Measurements from ENCODE around the gene PGM2L1. TPM values are rescaled to one million over a fixed set of nuclear protein-coding genes. Genes with fewer than 3 reads are reported as not detected.

The PGM2L1 gene
- total RNA-seq, 1 donor from 2014 or later = 1.6 TPM

- H3K27me3 ChIP-seq (ENCODE audit: low read depth) = peaks cover 36% of the 10 kb centered on the region
- no peaks in the 10 kb centered on the region for H3K9me3 ChIP-seq (replicated peaks)
- no peak overlapping the region for H3K4me3 ChIP-seq
- no peak for DNase-seq
- intact Hi-C loops (cut with micrococcal nuclease) = no loop called here
- H3K36me3 ChIP-seq = no peaks in the 10 kb centered on the region
- TF ChIP-seq CTCF (IDR thresholded peaks at IDR 0.05; ENCODE audit: borderline replicate concordance) = no peak
- H3K27ac ChIP-seq (replicated peaks) = no peak overlapping the region
- H3K4me1 ChIP-seq = no peaks in the 10 kb centered on the region
Measured at GRCh38 chr11:74412733-74413359, 14.6 kb upstream of the PGM2L1 start.

GRCh38 chr11:74412321-74412720 lies 14.1 kb upstream of the PGM2L1 start:
- intact Hi-C loops (cut with micrococcal nuclease) = no loop called here
- Histone ChIP-seq H3K4me3 (no peak overlapping the region), H3K27ac (replicated peaks) (no peak overlapping the region), H3K9me3 (replicated peaks) (no peaks in the 10 kb centered on the region), H3K4me1 (no peaks in the 10 kb centered on the region), H3K36me3 (no peaks in the 10 kb centered on the region), H3K27me3 (ENCODE audit: low read depth) (peaks cover 36% of the 10 kb centered on the region)
- no peak for TF ChIP-seq CTCF (IDR thresholded peaks at IDR 0.05; ENCODE audit: borderline replicate concordance)
- no peak for DNase-seq

- Histone ChIP-seq H3K27me3 (ENCODE audit: low read depth) (peaks cover 36% of the 10 kb centered on the region), H3K4me3 (no peak overlapping the region), H3K36me3 (no peaks in the 10 kb centered on the region), H3K27ac (replicated peaks) (no peak overlapping the region), H3K9me3 (replicated peaks) (no peaks in the 10 kb centered on the region), H3K4me1 (no peaks in the 10 kb centered on the region)
- no peak for DNase-seq
- intact Hi-C loops (cut with micrococcal nuclease) = no loop called here
- no peak for TF ChIP-seq CTCF (IDR thresholded peaks at IDR 0.05; ENCODE audit: borderline replicate concordance)
Measured at GRCh38 chr11:74409633-74410032, 11.4 kb upstream of the PGM2L1 start.

GRCh38 chr11:74403607-74404321 lies 5.5 kb upstream of the PGM2L1 start:
- intact Hi-C loops (cut with micrococcal nuclease) = no loop called here
- DNase-seq = no peak

GRCh38 chr11:74400606-74401005 lies 2.4 kb upstream of the PGM2L1 start:
- no peak overlapping the region for H3K27ac ChIP-seq (replicated peaks)
- no peak for TF ChIP-seq CTCF (IDR thresholded peaks at IDR 0.05; ENCODE audit: borderline replicate concordance)
- no peak for DNase-seq
- intact Hi-C loops (cut with micrococcal nuclease) = no loop called here
- no peaks in the 10 kb centered on the region for H3K36me3 ChIP-seq
- no peaks in the 10 kb centered on the region for H3K9me3 ChIP-seq (replicated peaks)
- no peak overlapping the region for H3K4me3 ChIP-seq
- H3K4me1 ChIP-seq = peaks cover 12% of the 10 kb centered on the region
- H3K27me3 ChIP-seq (ENCODE audit: low read depth) = no peaks in the 10 kb centered on the region

More at GRCh38 chr11:74403607-74404321, 5.5 kb upstream of the PGM2L1 start:
- Histone ChIP-seq H3K4me3 (no peak overlapping the region), H3K4me1 (no peaks in the 10 kb centered on the region), H3K27ac (replicated peaks) (no peak overlapping the region), H3K9me3 (replicated peaks) (no peaks in the 10 kb centered on the region), H3K27me3 (ENCODE audit: low read depth) (no peaks in the 10 kb centered on the region), H3K36me3 (no peaks in the 10 kb centered on the region)
- TF ChIP-seq CTCF (IDR thresholded peaks at IDR 0.05; ENCODE audit: borderline replicate concordance) = no peak

Data from left ventricle myocardium inferior (tissue), 1 donor.